Smooth muscle cell (in vitro differentiated cells): Measurements from ENCODE around the gene ENOX2. TPM values are rescaled to one million over a fixed set of nuclear protein-coding genes. Genes with fewer than 3 reads are reported as not detected.

ENCODE experiments used
- DNase-seq: peaks from one replicate; lab custom pipeline; 2025; ENCODE audit not compliant: unreplicated experiment; lab: John Stamatoyannopoulos, UW
- H2AFZ ChIP-seq: fragments of 200-600 bp; sonication (generic); 2 replicates; pipeline ENCODE4 v1.6.0; 2016; ENCODE audit warnings: antibody characterized with exemption, low read depth, mild to moderate bottlenecking
- H3F3A ChIP-seq: fragments of 200-600 bp; sonication (generic); 2 replicates; pipeline ENCODE4 v1.6.0; 2017; ENCODE audit warnings: antibody characterized with exemption, low read depth
- H3K27ac ChIP-seq: fragments of 200-600 bp; sonication (generic); 2 replicates; pipeline ENCODE4 v1.5.1; 2016; ENCODE audit warnings: low read depth, mild to moderate bottlenecking
- H3K27me3 ChIP-seq: fragments of 200-600 bp; sonication (generic); 2 replicates; pipeline ENCODE4 v1.6.1; 2016; ENCODE audit warnings: low read depth, mild to moderate bottlenecking
- H3K36me3 ChIP-seq: fragments of 200-600 bp; sonication (generic); 2 replicates; pipeline ENCODE4 v1.5.1; 2016; ENCODE audit warnings: low read depth
- H3K4me1 ChIP-seq: fragments of 200-600 bp; sonication (generic); 2 replicates; pipeline ENCODE4 v1.5.1; 2016; ENCODE audit warnings: low read depth
- H3K4me2 ChIP-seq: fragments of 200-600 bp; sonication (generic); 2 replicates; pipeline ENCODE4 v1.6.0; 2016; ENCODE audit warnings: mild to moderate bottlenecking
- H3K4me3 ChIP-seq: fragments of 200-600 bp; sonication (generic); 2 replicates; pipeline ENCODE4 v1.5.1; 2016; ENCODE audit warnings: mild to moderate bottlenecking
- H3K79me2 ChIP-seq: fragments of 200-600 bp; sonication (generic); 2 replicates; pipeline ENCODE4 v1.6.0; 2016; ENCODE audit warnings: low read depth, mild to moderate bottlenecking
- H3K9ac ChIP-seq: fragments of 200-600 bp; sonication (generic); 2 replicates; pipeline ENCODE4 v1.6.0; 2016; ENCODE audit warnings: low read depth
- H3K9me3 ChIP-seq: fragments of 200-600 bp; sonication (generic); replicated peaks from 2 replicates; pipeline ENCODE4 v1.5.1; 2016; ENCODE audit warnings: low read depth
- H4K20me1 ChIP-seq: fragments of 200-600 bp; sonication (generic); 2 replicates; pipeline ENCODE4 v1.6.0; 2016; ENCODE audit warnings: low read depth
- CTCF ChIP-seq: fragments of 200-600 bp; sonication (generic); IDR thresholded peaks from 2 replicates; pipeline ENCODE4 v1.5.1; 2017; ENCODE audit warnings: borderline replicate concordance, mild to moderate bottlenecking, antibody characterized with exemption; ENCODE audit not compliant: insufficient read depth, poor library complexity, severe bottlenecking
- WGBS: methylation state at CpG from one replicate; pipeline ENCODE4 v1.1.7; 2016; ENCODE audit warnings: low lambda C conversion rate; 5-methylcytosine and 5-hydroxymethylcytosine counted together
- polyA plus RNA-seq: library from polyadenylated mRNA; unstranded; fragments of >200 nt; fragmentation: Nextera tagmentation; extraction: Ambion mirVana; gene quantifications from 2 replicates; pipeline ENCODE4 v1.2.1, GENCODE V29; 2016
- total RNA-seq: library from RNA; depleted of rRNA; stranded (reverse); fragments of >200 nt; gene quantifications from 2 replicates; pipeline ENCODE4 v1.2.3, GENCODE V29; 2014

Gene ENOX2
- total and polyA plus RNA-seq, 2 experiments from 2014 or later: 7.0 to 11.2 TPM

GRCh38 chrX:130877892-130878341 lies 25.1 kb downstream of the ENOX2 start:
- H3K9me3 ChIP-seq: no peaks in the 10 kb centered on the region
- H3K4me1 ChIP-seq: peaks cover 4% of the 10 kb centered on the region
- WGBS: 81% methylated on average over 1 of the region's 1 CpG
- no peaks in the 10 kb centered on the region for H3F3A ChIP-seq
- no peak for TF ChIP-seq CTCF
- H3K27me3 ChIP-seq: no peaks in the 10 kb centered on the region
- H3K4me2 ChIP-seq: no peak overlapping the region
- H3K4me3 ChIP-seq: no peak overlapping the region
- H3K79me2 ChIP-seq: no peaks in the 10 kb centered on the region
- no peak for DNase-seq
- H3K9ac ChIP-seq: no peak overlapping the region
- no peaks in the 10 kb centered on the region for H3K36me3 ChIP-seq
- no peaks in the 10 kb centered on the region for H4K20me1 ChIP-seq
- no peak overlapping the region for H3K27ac ChIP-seq
- no peak overlapping the region for H2AFZ ChIP-seq

GRCh38 chrX:130876226-130876625 lies 26.8 kb downstream of the ENOX2 start:
- no peak overlapping the region for H3K4me2 ChIP-seq
- H3K27me3 ChIP-seq: no peaks in the 10 kb centered on the region
- H3K4me1 ChIP-seq: peaks cover 4% of the 10 kb centered on the region
- no peaks in the 10 kb centered on the region for H3K36me3 ChIP-seq
- no peak for DNase-seq
- H4K20me1 ChIP-seq: no peaks in the 10 kb centered on the region
- no peak for TF ChIP-seq CTCF
- H3K79me2 ChIP-seq: no peaks in the 10 kb centered on the region
- H3K4me3 ChIP-seq: no peak overlapping the region
- no peaks in the 10 kb centered on the region for H3F3A ChIP-seq
- H3K9me3 ChIP-seq: no peaks in the 10 kb centered on the region
- no peak overlapping the region for H2AFZ ChIP-seq
- H3K9ac ChIP-seq: no peak overlapping the region
- no peak overlapping the region for H3K27ac ChIP-seq

GRCh38 chrX:130874751-130875150 lies 28.3 kb downstream of the ENOX2 start:
- Histone ChIP-seq H3K27ac (no peak overlapping the region), H3K4me3 (no peak overlapping the region), H3K79me2 (no peaks in the 10 kb centered on the region), H3K27me3 (no peaks in the 10 kb centered on the region), H3K9me3 (no peaks in the 10 kb centered on the region), H3K36me3 (no peaks in the 10 kb centered on the region), H3K9ac (no peak overlapping the region), H3K4me1 (peaks cover 2% of the 10 kb centered on the region), H3K4me2 (no peak overlapping the region), H2AFZ (no peak overlapping the region), H4K20me1 (no peaks in the 10 kb centered on the region), H3F3A (no peaks in the 10 kb centered on the region)
- no peak for TF ChIP-seq CTCF
- no peak for DNase-seq
- WGBS: 87% methylated on average over 2 of the region's 2 CpGs

- no peak overlapping the region for H3K4me2 ChIP-seq
- H3K27me3 ChIP-seq: no peaks in the 10 kb centered on the region
- no peaks in the 10 kb centered on the region for H3F3A ChIP-seq
- H2AFZ ChIP-seq: no peak overlapping the region
- no peak overlapping the region for H3K4me3 ChIP-seq
- no peaks in the 10 kb centered on the region for H3K36me3 ChIP-seq
- TF ChIP-seq CTCF: no peak
- H3K4me1 ChIP-seq: no peaks in the 10 kb centered on the region
- H3K27ac ChIP-seq: no peak overlapping the region
- no peaks in the 10 kb centered on the region for H3K9me3 ChIP-seq
- no peaks in the 10 kb centered on the region for H4K20me1 ChIP-seq
- 80% methylated on average over 3 of the region's 3 CpGs for WGBS
- no peak overlapping the region for H3K9ac ChIP-seq
- DNase-seq: no peak
- H3K79me2 ChIP-seq: no peaks in the 10 kb centered on the region
These were observed 33.8 kb downstream of the ENOX2 start for GRCh38 chrX:130869239-130869638.
